Activated gamma-delta T cell treated with anti-CD3 and anti-CD28 coated beads, Interleukin-2, amount 50 U/mL, for 16 hours (primary cell): ENCODE data around the gene CRYGA.

ENCODE experiments used
- DNase-seq: peaks from one replicate; pipeline ENCODE4 v3.0.0-alpha.2; 2020; ENCODE audit warnings: low read depth

Gene CRYGA

GRCh38 chr2:208163489-208163888 is at the start of gene CRYGA:
Gene CRYGA, minus strand, starts transcription at chr2:208163589. Its CDS starts 33 bp downstream, at chr2:208163556.
- no peak for DNase-seq

- DNase-seq: no peak
Measured at GRCh38 chr2:208210688-208211451, 47.5 kb upstream of the CRYGA start.

- no peak for DNase-seq
Measured at GRCh38 chr2:208208335-208209085, 45.1 kb upstream of the CRYGA start.

GRCh38 chr2:208207769-208208168 is 44.4 kb upstream of the CRYGA start:
- DNase-seq: no peak

- DNase-seq: no peak
Measured at GRCh38 chr2:208204166-208204565, 40.8 kb upstream of the CRYGA start.

GRCh38 chr2:208195531-208195930 is 32.1 kb upstream of the CRYGA start:
- no peak for DNase-seq

GRCh38 chr2:208192611-208193236 is 29.3 kb upstream of the CRYGA start:
- no peak for DNase-seq

GRCh38 chr2:208189810-208190503 is 26.6 kb upstream of the CRYGA start, which contains the start of gene C2orf80:
Gene C2orf80, minus strand, starts transcription at chr2:208190030. Its CDS starts 3,044 bp downstream, at chr2:208186986.
- no peak for DNase-seq

GRCh38 chr2:208189069-208189809 is 25.9 kb upstream of the CRYGA start:
- no peak for DNase-seq

- no peak for DNase-seq
Measured at GRCh38 chr2:208186893-208187292, 23.5 kb upstream of the CRYGA start.

- no peak for DNase-seq
Measured at GRCh38 chr2:208186465-208186864, 23.1 kb upstream of the CRYGA start.

- DNase-seq: no peak
Measured at GRCh38 chr2:208183972-208184705, 20.8 kb upstream of the CRYGA start.

GRCh38 chr2:208183526-208183925 is 20.1 kb upstream of the CRYGA start:
- no peak for DNase-seq

GRCh38 chr2:208182835-208183234 is 19.4 kb upstream of the CRYGA start:
- DNase-seq: no peak

GRCh38 chr2:208179028-208179609 is 15.7 kb upstream of the CRYGA start:
- DNase-seq: no peak

- DNase-seq: no peak
Measured at GRCh38 chr2:208175840-208176153, 12.4 kb upstream of the CRYGA start.

GRCh38 chr2:208175069-208175839 is 11.9 kb upstream of the CRYGA start:
- peak; percentile 33 for DNase-seq

GRCh38 chr2:208174144-208174543 is 10.8 kb upstream of the CRYGA start:
- no peak for DNase-seq

- DNase-seq: no peak
Measured at GRCh38 chr2:208172125-208172524, 8.7 kb upstream of the CRYGA start.
